ENCODE data around the gene DNAJC1.
A peak's percentile ranks its signal among the peaks of the same experiment; 100 is the strongest.

DNAJC1 gene

DNA sequence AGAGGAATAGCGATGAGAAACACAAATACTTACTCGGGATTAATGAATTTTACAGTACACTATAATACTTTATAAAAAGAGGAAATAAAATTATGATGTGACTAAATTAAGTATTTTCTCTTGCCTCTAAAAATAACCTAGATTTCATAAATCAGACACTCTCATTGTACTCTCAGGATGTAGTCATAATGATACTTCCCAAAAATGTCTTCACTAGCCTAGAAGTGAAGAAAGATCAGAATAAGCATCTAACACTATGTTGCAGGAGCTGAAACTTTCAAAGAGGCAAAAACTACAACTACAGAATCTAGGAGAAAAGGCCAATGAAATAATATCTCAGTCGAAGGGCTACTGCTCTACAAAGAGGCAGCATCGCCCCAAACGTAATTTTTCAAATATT is 49.4 kb downstream of the DNAJC1 start:
- no peak for DNase-seq

DNA sequence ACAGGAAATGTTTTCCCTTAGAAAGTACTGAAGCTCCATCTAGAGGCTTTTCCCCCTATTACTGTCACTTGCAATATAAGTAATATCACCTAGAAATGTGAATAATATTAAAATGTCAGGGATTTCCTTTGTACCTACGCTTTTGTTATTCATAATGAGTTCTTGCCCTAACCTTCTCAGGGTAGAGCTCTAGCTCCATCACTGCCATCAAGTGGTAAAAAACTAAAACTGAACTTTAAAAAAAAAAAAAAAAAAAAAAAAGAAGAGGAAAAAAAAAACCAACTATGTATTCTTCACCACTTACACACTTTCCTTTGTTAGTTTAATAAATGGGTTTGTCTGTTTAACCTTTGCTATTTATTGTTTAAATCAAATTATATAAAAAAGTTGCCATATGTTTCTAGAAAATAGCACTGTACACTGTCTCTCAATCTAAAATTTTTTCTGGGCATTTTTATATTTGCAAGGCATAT is 49.9 kb downstream of the DNAJC1 start:
- DNase-seq = peak in 1 of 2 donors; percentile 39

DNA sequence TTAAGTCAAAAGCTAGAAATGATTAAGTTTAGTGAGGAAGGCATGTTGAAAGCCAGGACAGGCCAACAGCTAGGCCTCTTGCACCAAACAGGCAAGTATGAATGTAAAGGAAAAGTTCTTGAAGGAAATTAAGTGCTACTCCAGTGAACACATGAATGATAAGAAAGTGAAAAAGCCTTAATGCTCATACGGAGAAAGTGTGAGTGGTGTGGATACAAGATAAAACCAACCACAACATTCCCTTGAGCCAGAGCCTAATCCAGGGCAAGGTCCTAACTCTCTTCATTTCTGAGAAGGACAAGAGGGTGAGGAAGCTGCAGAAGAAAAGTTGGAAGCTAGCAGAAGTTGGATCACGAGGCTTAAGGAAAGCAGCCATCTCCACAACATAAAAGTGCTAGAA is 53.0 kb downstream of the DNAJC1 start:
- DNase-seq = no peak

DNA sequence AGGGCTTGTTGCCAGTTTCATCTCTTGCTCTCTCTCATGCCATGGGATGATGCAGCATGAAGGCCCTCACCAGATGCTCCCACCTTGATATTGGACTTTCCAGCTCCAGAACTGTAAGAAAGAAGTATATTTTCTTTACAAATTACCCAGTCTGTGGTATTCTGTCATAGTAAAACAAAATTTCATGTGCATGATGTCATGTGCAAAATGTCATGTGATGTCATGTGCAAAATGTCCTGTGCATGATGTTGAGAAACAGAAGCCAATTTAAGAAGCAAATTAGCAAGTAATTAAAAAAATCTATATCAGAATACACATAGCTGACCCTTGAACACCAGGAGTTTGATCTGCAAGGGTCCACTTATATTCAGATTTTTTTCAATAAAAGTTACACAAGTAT is 56.6 kb downstream of the DNAJC1 start:
- no peak for DNase-seq

DNA sequence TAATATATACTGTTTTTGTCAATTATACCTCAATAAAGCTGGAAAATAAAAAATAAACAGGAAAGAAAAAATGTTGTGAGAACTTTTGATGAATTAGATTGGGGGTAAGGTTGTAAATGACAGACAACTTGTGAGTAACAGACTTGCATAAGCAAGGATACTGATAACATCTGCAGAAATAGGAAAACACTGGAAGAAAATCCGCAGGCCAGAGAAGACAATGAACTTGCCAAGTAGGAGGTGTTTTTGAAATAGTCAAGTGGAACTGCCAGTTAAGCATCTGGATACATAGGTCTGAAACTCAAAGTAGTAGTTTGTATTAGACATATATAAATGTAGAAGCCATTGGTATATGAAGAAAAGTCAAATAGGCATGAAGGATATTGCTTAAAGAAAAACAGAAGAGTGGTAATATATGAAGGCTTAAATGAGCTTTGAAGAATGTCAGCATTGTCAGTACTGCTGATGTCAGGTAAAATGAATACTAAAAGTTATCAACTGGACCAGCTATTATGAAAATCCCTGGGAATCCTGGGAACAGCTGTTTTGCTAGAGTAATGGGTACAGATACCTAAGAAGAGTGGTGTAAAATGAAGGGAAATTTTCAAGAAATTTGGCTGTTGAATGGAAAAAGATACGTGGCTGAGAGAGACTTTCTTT is 58.7 kb downstream of the DNAJC1 start:
- no peak for DNase-seq

DNA sequence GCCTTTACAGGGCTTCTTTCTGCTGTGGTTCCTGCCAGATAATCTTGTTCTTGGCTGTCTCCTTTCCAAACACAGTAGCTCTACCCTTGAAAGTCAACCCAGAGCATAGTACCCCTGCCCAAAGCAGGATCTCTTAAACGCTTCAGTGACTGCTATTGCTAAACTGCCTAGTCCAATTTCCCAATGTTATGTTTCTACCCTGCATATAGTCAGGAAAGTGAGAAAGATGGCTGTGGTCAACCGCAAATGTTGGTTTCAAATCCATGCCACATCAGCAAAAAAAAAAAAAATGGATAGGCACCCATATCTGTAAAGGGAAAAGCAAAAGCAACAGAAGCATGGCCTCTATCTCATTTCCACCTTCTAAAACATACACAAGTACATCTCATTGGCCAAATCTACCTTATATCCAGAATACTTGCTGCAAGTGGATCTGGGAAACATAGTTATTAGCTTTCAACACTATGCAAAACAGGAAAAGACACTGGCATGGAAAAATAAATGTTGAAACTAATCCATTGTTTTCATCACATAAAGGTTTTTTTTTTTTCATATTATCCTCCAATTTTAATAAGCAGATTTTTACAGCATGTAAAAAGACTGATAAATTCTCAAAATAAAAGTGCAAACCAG is 59.8 kb downstream of the DNAJC1 start:
- DNase-seq = no peak

DNA sequence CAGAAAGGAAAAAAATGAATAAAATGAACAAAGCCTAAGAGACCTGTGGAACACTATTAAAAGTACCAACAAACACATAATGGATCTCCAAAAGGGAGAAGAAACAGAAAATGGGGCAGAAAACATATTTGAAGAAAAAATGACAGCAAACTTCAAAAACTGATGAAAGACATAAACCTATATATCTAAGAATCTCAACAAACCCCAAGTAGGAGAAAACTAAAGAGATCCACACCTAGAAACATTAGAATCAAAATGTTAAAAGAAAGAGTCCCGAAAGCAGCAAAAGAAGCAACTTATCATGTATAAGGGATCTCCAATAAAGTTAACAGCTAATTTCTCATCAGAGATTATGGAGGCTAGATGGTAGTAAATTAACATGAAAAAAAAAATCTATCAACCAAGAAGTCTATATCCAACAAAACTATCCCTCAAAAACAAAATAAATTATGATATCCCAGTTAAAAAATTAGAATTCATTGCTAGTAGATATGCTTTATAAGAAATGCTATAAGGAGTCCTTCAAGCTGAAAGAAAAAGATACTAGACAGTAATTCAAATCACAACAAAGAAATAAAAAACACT is 68.0 kb downstream of the DNAJC1 start:
- DNase-seq = no peak

DNA sequence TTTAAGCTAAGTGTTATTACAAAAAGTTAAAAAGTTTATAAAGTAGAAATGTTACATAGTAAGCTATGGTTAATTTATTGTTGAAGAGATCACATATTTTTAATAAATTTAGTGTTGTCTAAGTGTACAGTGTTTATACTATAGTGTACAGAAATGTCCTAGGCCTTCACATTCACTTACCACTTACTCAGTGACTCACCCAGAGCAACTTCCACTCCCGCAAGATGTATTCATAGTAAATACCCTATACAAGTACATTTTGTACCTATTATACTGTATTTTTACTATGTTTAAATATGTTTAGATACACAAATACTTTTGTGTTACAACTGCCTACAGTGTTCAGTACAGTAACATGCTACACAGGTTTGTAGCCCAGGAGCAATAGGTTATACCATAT is 69.2 kb downstream of the DNAJC1 start:
- no peak for DNase-seq

DNA sequence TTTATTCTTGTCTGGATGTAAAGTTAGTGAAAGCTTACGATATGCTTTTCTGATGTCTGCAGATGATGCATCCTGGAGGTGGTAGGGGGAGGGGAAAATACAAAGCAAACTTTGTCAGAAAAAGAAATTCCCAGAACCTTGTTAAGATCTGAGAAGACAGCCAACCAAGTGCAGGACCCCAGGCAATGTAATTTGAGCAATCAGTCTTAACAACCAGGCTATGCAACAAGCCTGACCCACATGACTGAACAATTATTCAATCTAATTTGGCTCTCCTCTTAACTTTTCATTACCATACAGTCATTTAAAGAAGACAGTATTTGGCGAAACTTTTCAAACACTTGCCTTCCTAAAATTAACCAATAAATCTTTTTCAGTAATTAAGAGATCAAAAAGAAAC is 74.5 kb downstream of the DNAJC1 start:
- no peak for DNase-seq

DNA sequence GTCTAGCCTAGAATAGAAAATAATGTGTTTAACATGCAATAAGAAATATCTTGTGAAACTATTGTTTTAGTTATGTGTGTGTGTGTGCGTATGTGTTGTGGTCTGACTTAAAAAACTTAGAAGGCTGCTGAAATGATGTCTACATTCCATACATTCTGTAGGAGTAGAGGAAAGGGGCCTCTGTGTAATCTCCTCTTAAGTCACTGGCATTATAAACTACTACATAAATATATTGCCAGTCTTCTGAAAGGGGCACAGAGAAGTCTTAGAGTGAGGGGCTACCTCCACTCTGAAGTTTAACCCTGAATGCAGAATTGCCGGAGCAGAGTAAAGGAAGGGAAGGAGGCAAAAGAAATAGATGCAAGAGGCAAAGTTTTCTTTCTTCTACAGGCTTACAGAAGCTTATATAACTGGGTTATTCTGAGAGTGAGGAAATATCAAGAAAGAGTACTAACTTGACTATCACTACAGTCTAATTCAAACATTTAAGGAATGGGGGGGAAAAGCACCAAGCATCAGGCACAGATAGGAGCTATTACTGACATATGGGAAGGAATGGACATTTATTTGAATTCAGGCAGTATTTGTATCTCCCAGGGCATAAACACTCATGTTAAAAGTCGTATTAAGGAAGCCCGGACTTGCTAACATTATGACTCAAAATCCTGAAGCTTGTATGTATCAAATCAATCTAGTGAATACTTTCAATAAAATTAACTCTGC is 75.7 kb downstream of the DNAJC1 start:
- no peak for DNase-seq

DNA sequence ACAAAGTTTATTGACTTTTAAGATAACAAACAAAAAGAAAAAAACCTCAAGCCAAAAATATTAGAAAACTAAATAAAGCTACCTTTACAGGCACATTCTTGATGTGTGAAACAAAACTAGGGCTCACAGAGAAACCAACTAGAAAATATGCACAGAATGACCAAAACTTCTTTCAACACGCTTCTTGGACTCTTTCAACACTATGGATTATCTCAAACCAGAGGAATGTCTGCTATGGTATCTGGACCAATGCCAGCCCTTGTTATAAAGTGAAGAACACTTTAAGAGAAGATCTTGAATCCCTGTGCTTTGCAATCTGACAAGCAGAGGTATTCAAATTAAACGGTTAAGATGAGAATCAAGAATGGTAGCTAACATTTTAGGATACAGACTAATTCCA is 76.6 kb downstream of the DNAJC1 start:
- no peak for DNase-seq

DNA sequence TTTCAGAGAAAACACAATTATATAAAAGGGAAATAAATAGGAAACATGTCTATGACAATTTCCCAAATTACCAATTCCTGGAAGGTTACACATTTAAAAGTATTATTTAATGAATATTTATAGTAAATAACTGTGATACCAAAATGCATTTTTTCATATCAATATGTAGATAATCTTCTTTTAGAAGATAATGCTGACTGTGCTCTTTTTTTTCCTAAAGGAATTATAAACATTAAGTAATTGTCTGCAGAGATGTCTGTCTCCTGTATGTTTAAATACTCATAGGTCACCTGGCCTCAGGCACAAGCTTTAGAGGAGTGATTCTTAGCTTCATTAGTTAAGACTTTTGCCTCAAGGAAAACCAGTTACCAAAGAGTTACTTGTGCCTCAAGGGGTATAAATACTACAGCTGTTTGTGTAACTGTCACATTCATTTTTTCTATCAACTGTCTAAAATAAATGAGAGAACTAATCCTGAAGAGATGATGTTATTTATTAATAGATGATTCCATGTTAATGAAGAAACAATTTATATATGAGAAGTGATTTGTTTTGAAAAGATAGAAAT is 77.1 kb downstream of the DNAJC1 start:
- no peak for DNase-seq

DNA sequence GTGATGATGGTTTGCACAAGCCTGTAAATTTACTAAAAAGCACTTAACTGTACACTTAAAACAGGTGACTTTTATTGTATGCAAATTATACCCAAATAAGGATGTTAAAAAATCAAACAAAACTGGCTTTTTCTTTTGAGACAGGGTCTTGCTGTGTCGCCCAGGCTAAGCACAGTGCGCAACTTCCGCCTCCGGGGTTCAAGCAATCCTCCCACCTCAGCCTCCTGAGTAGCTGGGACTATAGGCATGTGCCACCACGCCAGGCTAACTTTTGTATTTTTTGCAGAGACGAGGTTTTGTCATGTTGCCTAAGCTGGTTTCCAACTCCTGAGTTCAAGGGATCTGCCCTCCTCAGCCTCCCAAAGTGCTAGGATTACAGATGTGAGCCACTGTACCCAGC is 77.7 kb downstream of the DNAJC1 start:
- DNase-seq = no peak

DNA sequence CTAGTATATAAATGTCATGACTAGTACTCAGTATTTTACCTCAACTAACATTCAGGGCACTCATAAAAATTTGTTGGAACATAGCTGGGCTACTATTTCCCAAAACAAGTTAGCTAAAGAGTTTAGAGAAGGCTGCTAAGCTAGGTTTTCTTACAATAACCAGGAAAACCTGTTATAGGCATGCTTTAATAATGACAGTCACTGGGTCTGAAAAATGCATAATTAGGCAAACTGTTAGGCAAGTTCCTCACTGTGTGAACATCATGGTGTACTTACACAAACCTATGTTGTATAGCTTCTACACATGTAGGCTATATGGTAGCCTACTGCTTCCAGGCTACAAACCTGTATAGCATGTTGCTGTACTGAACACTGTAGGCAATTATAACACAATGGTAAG is 79.0 kb downstream of the DNAJC1 start:
- no peak for DNase-seq

DNA sequence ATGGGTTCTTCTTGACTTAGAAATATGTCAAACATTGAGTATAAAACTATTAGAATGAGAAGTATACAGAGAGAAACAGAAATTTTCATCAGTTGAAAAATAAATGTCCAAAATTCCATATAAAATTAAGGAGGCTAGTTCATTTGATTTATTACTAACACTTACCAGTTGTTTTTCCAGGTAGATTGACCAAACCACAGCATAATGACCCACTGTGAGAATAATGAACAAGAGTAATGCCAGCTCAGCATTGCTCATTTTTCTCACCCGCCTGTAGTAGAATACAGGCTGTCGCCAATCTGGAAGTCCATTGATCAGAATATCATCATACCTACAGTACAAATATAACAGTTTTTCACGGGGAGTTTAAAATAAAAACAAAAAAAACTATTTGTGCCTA is 82.9 kb downstream of the DNAJC1 start:
- DNase-seq = no peak

DNA sequence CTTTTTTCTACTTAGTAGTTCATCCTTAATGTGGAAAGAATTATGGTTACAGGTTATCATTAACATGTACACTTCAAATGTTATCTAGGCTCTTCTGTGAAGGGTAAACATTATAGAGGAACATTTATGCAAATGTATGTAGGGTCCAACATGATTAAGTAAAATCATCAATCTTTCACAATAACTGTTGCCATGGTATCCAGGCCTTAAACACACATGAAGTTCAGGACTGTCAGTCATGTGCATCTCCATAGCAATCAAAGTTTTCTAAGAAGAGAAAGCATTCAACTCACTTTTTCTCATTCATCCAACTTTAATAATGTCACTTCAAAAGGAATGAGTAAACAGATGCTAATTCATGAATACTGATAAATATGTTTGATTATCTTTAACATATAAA is 83.6 kb downstream of the DNAJC1 start:
- no peak for DNase-seq

DNA sequence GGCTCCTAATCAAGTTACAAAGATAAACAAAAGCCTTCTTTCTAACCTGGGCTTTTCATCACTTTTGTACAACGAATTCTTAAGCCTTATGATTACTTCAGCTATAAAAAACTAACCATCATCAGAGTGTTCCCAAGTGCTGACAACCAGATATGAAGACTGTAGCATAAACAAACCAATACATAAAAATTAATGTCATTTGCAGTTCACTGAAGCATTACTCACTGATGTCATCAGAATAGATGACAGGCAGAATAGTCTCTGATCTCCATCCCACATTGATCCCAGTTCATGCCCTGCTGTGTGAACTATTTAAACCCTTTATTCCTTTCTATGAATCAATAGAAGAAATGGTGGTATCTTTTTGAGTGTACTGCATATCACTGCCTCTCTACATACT is 84.4 kb downstream of the DNAJC1 start:
- DNase-seq = no peak

DNA sequence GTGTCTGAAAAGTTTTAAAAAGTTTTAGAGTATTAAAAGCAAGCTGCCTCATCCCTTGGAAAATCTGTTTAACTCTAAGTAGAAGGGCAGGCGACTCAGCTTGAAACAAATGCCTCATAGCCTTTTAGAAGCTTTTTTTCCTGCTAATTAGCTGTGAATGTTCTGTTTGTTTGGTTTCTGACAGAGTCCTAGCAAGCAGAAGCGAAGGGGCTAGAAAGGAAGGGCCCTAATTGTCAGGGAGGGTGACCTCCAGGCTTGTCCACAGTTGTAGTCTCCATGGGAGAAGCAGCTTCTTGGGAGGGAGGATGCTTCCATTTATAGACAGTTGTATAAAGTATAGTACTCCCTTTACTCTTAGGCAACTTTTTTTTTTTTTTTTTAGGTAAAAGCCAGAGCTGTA is 90.9 kb downstream of the DNAJC1 start:
- no peak for DNase-seq

DNA sequence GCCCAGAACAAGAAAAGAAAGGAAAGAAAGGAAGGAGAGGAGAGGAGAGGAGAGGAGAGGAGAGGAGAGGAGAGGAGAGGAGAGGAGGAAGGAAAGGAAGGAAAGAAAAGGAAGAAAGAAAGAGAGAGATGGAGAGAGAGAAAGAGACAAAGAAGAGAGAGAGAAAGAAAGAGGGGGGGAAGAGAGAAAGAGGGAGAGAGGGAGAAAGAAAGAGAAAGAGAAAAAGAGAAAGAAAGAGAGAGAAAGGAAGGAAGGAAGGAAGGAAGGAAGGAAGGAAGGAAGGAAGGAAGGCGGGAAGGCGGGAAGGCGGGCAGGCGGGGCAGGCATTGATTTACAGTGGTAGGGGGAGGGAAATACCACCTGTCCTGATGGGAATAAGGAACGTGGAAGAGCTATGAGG is 92.7 kb downstream of the DNAJC1 start:
- no peak for DNase-seq

DNA sequence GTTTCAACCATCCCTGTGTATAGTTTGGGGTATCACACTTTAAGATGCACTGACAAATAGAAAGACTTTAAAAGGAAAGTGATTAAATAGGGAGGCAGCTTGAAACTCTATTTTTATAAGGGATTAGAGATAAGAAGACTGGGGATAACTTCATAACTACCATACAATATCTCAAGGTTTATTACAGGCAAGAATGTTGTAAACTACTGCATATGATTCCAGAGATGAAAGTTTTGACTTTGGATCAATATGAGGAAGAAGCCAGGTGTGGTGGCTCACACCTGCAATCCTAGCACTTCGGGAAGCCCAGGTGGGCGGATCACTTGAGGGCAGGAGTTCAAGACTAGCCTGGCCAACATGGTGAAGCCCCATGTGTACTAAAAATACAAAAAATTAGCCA is 96.1 kb downstream of the DNAJC1 start:
- no peak for DNase-seq

DNA sequence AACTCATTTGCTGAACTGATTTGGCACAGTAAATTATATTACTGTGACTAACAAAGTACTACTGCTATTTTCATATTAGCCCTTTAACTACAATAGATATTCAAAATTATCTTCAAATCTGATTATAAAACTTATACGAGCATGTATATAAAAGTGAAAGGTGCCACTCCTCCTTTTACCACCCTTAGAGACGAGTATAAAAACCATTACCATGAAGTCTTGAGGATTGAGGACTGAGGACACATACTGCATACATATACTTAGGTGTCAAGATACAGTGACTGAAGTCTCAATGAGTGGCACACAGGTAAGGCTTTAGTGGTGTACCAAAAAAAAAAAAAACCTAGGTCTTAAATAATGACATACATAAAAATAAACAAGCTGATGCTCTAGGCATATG is 98.6 kb downstream of the DNAJC1 start:
- no peak for DNase-seq

DNA sequence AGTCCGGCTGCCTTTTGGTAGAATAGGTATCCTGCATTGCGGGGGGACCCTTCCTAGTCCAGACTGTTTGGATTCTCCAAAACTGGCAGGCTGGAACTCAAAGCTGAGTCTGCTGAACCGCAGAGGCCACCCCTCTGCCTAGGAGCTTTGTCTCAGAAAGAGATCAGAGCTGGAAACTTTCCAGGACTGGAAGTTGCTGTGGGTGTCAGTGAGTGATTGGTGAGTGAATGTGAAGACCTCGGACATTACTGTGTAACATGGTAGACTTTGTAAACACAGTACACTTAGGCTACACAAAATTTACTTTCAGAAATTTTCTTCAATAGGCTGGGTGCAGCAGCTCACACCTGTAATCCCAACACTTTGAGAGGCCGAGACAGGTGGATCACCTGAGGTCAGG is 103.8 kb downstream of the DNAJC1 start:
- no peak for DNase-seq

DNA sequence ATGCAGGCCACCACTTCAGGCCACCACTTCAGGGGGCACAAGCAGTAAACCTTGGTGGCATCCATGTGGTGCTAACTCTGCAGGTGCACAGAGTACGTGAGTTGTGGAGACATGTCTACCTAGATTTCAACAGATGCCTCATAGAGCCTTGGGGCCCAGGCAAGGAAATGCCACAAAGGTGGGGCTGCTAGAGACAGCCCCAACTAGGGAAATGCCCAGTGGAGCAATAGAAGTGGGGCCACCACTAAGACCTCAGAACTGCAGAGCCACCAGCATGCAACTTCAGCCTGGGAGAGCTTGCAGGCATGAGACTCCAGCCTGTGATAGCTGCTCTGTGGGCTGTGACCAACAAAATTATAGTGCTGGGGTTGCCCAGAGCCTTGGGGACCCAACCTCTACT is 107.6 kb downstream of the DNAJC1 start:
- no peak for DNase-seq
